HG02943 (cell line): ENCODE data around the gene UQCRQ.
"Not testable (repeated sequence)": the region's sequence is repeated elsewhere in the genome, so short reads cannot be mapped to it uniquely, and the experiment has no call there.

Experiments used
- ATAC-seq: cut with Tn5 transposase; IDR thresholded peaks from one replicate; pipeline ENCODE4 v1.9.1; 2021; ENCODE audit warnings: mild to moderate bottlenecking, low read depth, moderate library complexity; ENCODE audit not compliant: unreplicated experiment

Gene UQCRQ

DNA sequence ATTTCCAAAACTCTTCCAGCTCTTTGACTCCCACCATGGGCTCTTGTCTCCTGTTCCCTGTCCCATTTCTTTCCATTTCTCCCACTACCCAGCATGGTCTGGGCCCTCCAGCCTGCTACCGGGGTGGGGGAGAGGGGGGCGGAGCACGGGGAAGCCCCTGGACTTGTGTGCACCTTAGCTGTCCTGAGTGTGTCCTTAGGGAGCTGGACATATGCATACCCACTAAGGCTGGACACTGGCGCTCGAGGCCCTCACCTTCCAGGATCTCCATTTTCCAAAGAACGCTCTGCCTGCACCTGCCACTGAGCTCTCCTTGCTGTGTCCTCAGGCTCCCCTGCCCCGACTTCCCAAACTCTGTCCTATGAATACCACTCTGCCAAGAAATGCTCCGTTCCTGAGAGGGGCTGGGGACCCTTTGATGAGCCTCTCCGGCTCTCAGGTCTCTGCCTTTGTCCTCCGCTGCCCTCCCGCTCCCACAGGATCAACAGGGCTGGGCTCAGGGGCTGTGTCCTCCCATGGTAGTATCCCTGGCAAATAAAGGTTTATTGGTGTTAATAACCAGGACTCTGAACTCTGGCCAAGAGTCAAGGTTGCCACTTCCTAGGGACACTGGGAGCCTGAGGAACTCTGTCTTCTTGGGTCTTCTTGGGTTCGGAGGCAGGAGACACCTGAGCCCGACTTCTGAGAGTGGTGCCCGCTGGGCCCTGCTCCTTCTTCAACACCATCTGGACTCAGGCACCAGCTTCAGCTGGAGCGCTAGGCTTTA, 35.2 kb upstream of the UQCRQ start:
- no peak for ATAC-seq

DNA sequence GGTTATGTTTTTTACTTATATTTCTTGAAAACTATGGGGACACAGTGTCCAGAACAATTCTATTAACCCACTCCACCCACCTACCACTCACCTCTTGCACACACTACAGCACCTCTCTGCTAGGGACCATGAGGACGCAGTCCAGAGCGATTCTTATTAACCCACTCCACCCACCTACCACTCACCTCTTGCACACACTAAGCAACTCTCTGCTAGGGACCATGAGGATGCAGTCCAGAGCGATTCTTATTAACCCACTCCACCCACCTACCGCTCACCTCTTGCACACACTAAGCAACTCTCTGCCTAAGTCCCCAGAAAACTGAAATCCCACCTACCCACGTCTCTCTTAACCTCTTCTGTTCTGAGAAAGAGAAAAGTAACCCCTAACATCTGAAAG, 33.8 kb upstream of the UQCRQ start:
- no peak for ATAC-seq

DNA sequence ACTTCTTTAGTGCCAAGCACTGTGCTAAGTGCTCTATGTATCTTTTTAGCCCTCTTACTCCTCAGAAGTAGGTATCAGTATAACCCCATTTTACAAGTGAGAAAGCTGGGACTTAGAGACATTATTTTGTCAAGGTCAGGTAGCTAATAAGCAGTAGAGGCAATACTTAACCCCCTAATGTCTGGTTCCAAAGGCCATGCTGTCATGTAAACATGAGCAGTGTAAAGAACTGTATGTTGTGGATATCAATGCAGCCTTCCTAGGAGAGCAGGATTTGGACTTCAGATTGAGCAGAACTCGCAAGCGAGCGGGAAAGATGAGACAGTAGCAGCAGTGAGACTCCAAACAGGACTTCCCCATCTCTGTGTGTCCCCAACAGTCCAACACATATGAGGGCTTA, 32.4 kb upstream of the UQCRQ start:
- no peak for ATAC-seq

DNA sequence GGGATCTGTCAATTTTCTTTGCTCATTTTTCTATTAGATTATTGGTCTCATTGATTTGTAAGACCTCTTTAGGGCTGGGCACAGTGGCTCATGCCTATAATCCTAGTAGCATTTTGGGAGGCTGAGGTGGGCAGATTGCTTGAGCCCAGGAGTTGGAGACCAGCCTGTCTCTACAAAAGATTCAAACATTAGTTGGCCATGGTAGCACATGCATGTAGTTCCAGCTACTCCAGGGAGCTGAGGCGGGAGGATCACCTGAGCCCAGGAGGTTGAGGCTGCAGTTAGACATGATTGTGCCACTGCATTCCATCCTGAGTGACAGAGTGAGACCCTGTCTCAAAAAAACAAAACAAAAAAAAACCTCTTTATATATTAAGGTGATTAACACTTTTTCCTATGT, 29.6 kb upstream of the UQCRQ start:
- ATAC-seq: no peak

DNA sequence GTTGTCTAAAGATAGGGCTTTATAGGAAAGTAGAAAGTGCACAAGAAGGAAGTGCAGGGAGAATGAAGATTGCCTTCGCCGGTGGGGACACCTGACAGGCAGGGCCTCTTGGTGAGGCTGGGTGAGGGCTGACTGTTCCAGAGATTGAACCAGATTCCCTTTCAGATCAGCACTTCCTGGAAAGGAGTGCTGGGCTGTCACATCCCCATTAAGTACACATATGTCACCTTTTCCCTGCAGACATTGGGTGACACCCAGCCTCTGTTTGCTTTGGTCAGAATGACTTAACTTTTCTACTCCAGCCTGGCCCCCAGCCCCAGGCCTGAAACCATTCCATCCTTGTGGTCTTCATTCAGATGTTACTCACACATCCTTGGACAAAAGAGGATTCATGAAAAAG, 28.6 kb upstream of the UQCRQ start:
- no peak for ATAC-seq

DNA sequence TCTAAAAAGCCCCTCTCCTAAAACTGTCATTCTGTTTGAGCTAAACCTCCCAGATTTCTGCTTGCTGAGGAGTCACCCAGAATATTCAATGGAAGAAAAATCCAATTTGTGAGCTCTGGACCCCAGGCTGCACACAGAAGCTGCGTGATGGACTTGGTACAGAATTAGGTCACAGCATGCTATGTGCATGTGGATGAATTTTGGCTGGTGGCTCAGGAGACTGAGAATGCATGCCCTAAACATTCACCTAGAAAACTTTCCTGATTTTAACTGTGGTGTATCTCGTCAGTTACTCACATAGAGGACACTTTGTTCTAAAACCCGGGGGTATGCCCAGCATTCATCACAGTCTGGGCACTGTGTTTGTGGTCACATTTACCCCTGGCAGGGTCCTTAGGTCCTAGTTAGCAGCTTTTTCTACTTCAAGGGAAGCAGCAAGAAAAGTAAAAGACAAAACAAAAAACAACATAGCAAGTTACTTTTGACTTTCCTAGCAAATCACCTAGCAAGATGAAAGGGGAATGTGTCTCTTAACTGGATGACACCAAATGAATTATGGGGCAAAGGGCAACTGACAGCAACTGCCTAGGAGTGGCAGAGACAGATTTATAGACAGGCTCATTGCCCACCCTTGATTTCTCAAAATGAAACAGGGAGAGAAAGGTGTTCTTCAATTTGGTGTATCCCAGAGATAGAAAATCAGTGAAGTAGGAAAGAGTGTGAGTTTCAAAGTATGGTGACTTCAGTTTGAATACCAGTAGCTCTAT, 27.7 kb upstream of the UQCRQ start:
- ATAC-seq: no peak

DNA sequence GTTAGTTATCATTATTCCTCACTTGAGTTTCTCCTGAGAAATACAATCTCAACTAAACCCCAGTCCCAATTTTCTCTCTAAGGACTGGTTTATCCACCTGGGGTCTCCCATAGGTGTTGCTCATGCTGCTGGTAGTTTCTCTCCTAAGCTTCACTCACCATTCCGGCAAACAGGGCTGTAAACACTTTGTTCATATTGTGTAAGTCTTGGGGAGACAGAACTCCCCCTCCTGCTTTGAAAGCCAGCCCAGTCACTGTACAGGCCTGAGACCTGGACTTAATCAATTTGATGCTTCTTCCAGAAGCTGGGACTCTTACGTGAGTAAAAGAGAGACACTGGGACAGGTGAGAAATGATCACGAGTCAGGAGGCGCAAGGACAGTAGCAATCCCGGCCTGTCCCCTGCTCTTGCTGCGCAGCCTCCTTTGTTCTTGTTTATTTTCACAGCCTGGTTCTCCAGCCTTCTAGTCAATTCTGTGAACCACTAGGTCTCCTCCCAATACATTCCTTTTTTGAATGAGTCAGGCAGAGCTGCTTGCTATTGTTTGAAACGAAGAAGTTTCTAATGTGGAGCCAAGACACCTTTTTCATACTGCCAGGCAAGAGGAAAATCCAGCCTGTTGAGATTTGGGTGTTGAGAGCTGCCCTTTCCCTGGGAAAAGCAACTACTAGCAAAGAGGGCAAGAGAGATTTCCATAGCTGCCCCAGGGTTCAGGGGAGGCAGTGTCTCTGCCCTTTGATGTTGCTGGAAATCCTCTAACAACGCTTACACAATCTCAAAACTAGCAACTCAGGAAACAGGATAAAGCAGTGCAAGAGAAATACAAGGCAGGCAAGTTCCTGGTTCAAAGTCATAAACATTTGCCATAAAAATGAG, 26.8 kb upstream of the UQCRQ start:
- no peak for ATAC-seq

DNA sequence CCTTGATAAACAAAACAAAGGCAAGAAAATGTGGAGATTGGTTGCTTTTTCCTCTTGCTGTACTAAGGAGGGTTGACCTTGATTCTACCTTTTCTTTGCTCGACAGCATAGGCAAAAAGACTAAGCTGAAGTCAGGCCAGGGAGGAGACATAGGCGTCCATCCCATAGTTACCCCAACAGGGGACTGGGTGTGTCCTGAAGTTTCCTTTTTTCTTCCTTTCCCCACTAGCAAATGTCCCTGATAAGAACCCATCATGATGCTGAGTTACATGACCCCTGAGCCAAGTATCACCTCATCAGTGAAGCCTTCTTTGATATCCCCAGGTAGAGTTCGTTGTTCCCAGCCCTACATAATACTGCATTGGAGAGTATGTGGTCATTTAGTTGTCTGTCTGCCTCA, 26.1 kb upstream of the UQCRQ start:
- no peak for ATAC-seq

DNA sequence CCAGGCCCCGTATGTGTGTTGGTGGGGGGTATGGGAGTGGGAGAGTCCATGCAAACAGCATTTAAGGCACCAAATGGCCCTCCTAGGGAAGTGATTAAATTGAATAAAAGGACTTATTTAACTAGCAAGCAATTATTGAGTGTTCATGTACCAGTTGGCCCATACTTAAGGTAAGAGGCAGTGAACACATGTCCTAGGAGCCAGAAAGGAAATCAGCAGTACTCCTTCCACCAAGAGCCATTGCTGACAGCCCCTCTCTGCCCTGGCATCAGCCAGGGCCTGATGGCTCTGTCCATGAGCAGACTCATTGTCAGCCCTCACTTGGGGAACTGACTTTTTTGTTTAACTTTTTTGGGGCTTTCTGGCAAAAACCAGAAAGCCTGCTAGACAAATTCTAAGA, 25.5 kb upstream of the UQCRQ start:
- no peak for ATAC-seq

DNA sequence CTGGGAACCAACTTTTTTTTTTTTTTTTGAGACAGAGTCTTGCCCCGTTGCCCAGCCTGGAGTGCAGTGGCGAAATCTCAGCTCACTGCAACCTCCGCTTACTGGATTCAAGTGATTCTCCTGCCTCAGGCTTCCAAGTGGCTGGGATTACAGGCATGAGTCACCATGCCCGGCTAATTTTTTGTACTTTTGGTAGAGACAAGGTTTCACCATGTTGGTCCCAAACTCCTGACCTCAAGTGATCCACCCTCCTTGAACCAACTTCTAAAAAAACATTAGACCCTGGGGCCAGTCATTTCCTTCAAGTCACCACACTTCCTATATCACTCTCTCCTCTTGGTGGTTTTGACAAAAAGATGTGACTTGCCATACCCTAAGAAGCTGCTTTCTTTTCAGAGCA, 25.1 kb upstream of the UQCRQ start:
- no peak for ATAC-seq

DNA sequence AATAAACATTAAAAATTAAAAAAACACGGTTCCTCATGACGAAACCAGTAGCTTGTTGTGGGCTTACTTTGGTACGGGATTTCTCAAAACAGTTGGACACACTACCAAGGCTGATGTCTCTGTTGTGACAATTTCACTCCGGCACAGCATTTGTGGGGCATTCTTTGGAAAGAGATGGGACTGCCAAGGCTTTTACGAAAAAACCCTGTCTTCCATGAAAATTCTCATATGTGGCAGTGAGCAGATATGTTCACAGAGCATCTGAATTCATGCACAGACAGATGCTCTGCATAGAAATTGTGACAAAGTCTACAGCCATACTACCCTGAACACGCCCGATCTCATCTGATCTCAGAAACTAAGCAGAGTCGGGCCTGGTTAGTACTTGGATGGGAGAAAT, 18.2 kb upstream of the UQCRQ start:
- ATAC-seq: no peak

DNA sequence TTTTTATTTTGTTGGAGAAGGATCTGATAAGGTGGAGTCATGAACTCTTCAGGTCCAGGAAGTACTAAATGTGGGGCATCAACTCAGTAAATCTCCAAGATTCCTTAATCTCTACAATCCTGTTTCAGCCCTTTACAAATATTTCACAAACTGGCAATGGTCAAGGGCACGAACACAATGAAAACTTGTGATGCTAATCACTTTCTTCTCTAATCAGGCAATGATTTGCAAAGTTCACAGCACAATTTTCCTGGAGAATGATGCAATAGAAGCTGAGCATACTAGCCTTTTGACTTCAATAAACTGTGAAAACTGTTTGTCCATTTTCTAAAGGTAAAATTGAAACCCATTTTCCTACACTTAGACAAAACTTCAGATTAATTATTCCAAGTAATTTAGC, 17.1 kb upstream of the UQCRQ start:
- no peak for ATAC-seq

DNA sequence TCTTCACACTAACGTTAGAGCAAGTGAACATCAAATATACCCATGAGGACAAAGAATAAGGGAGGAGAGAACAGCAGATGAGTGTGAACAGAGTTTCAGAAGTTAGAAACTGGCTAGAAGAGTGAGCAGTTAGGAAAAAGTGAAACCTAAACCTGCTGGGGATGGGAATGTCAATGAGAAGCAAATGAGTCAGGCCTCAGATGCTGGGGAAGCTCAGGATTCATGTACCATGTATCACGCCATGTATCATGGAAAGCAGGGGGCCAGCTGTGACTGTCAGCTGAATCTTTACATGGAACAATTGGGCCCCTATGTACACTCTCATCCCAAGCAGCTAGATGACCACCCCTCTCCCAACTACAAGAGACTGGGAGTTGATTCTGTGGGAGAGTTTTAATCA, 16.4 kb upstream of the UQCRQ start:
- no peak for ATAC-seq

DNA sequence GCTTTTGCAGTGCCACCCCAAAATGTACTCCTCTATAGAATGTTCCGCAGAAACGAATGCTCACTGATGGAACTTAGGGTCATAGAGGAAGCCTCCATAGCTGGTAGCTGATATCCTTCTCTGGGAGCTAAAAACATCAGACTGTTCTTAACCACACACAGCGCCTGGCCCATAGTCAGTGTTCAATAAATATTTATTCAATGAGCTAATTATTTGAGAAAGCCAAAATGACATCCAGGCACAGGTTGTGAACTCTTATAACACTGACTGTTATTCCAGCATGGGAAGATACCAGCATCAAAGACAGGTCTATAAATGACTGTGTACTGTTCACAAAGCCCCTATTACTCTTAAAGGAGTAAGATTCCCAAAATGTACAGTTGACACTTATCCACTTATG, 13.1 kb upstream of the UQCRQ start:
- no peak for ATAC-seq

DNA sequence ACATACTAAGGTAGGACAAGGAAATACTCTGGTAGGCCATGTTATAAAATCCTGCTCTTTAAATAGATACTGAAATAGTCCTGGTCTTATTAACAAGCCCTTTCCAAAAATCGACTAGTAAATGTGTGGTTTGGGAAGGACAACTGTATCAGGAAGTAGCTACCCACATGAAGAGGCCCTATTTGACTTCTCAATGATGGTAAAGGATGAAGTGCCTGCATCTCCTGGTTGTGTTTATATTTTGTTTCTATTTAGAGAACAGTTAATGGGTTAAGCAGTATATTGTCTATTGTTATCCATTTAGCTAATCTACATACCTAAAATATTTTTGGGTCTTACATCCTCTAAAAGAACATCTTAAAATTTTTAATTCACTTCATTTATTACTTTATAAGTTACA, 12.7 kb upstream of the UQCRQ start:
- no peak for ATAC-seq

DNA sequence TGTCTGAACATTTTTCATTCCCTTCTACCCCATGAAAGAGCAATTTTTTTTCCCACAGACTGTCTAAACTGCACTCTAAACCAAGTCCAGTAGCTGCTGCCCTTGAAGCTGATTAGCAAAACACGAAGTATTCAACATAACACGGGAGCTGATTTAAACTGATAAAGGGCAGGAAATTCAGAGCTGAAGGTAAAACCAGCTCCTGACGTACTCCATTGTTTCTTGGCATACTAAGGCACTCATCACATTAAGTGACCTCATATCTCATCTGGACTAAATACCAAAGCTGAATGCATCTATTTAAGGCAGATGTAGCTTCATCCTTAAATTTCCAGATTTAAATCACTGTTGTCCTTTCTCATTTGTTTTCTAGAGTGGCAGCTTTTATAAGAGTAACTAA, 12.1 kb upstream of the UQCRQ start:
- ATAC-seq: no peak

DNA sequence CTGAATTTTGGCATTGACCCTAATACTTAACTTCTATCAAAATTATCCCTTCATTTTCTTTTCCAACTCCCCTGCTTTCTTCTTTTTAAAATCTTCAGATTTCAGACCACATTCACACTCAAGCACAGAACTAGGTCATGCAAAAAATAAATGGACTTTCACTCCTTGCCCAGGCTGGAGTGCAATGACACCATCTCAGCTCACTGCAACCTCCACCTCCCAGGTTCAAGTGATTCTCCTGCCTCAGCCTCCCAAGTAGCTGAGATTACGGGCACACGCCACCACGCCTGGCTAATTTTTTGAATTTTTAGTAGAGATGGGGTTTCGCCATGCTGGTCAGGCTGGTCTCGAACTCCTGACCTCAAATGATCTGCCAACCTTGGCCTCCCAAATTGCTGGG, 11.4 kb upstream of the UQCRQ start:
- ATAC-seq: not testable (repeated sequence)

DNA sequence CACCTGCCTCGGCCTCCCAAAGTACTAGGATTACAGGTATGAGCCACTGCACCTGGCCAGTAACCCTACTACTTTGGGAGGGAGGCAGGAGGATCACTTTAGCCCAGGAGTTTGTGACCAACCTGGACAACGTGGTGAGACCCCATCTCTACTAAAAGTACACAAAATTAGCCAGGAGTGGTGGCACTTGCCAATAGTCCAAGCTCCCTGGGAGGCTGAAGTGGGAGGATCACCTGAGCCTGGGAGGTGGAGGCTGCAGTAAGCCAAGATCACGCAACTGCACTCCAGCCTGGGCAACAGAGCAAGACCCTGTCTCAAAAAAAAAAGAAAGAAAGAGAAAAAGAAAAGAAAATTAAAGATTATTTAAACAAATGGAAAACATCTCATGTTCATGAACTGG, 10.4 kb upstream of the UQCRQ start:
- no peak for ATAC-seq

DNA sequence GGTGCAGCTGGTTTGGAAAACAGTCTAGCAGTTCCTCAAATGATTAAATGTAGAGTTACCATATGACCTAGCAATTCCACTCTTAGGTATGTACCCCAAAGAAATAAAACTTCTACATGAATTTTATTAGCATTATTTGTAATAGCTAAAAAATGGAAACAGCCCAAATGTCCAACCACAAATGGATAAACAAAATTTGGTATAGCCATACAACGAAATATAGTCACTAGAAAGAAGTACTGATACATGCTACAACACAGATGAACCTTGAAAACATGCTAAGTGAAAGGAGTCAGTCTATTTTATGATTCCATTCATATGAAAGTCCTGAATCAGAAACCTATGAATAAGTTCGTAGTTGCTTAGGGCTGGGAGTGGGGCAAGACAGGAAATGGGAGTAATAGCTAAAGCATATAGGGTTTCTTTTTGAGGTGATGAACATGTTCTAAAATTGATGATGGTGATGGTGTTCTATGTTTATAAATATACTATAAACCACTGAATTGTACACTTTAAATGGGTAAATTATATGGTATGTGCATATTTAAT, 6.5 kb upstream of the UQCRQ start:
- ATAC-seq: no peak

DNA sequence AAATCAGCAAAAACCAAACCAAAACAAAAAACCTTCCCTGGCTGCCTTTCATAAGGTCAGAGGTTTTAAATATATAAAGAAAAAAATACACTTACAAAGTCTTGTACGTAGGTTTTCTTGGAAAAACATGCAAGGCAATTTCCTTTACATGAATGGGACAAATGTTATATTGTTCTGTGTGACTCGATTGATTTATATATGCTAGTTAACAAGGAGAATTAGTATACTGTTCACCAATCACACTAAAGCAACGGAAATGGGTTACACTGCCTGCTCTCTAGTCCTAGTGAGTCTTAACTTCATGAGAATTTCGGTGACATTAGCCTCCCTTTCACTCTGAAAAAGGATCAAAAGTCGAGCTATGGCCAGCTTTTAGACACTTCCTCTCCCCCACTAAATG, 5.7 kb upstream of the UQCRQ start:
- ATAC-seq: no peak
